ENCODE data around the gene BRINP3. TPM values are rescaled to one million over a fixed set of nuclear protein-coding genes. Genes with fewer than 3 reads are reported as not detected.

Gene BRINP3
- total RNA-seq, 1 experiment from 2014 or later = 0.28 TPM

DNA sequence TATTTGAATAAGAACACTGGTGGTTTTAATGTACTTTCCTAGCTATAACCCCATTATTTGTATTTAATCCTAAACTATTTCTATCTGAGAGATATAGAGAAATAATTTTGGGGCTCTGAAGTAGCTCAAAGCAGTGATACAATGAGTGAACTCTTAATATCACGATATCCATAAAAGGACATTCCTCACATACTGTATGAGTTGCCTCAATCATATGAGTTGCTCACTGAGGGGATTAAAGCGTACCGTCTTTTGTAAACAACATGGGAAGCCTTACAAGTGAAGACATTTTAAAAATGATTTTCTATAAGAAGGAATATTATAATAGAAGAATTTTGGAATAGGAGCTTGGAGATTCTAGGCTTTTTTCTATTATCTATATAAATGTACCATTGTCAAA, 21.5 kb downstream of the BRINP3 start:
- H3K9me3 Mint-ChIP-seq = no peaks in the 10 kb centered on the region
- CTCF ChIA-PET = no interaction called here

DNA sequence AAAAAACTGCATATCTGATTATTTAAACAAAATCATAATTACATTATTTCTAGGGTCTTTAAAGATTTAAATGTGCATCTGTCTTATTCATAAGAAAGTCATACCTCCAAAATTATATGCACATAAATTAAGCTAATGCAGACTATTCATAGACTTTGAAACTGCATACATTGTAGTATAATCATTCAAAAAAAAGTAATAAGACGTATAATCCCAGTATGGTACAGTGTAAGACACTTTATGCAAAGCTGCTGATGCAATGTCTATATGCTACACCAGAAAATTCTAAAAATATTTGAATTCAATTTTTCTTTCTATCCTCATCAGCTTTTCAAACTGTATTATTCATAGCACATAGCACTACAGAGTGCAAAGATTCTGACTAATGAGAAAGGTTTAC, 22.0 kb downstream of the BRINP3 start:
- no peak overlapping the region for H3K27ac Mint-ChIP-seq
- ChIA-PET CTCF (no interaction called here), POLR2A (no interaction called here)
- H3K36me3 Mint-ChIP-seq = no peaks in the 10 kb centered on the region
- no peaks in the 10 kb centered on the region for H3K27me3 Mint-ChIP-seq (ENCODE audit: low read depth)
- H3K4me3 Mint-ChIP-seq = no peak overlapping the region
- no peak for TF ChIP-seq PRRX2 (CRISPR knock-in tag; IDR thresholded peaks at IDR 0.05)
- TF ChIP-seq, protein P1, sequence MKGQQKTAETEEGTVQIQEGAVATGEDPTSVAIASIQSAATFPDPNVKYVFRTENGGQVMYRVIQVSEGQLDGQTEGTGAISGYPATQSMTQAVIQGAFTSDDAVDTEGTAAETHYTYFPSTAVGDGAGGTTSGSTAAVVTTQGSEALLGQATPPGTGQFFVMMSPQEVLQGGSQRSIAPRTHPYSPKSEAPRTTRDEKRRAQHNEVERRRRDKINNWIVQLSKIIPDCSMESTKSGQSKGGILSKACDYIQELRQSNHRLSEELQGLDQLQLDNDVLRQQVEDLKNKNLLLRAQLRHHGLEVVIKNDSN (CRISPR knock-in tag; IDR thresholded peaks at IDR 0.05) = no peak
- TF ChIP-seq, protein P2, sequence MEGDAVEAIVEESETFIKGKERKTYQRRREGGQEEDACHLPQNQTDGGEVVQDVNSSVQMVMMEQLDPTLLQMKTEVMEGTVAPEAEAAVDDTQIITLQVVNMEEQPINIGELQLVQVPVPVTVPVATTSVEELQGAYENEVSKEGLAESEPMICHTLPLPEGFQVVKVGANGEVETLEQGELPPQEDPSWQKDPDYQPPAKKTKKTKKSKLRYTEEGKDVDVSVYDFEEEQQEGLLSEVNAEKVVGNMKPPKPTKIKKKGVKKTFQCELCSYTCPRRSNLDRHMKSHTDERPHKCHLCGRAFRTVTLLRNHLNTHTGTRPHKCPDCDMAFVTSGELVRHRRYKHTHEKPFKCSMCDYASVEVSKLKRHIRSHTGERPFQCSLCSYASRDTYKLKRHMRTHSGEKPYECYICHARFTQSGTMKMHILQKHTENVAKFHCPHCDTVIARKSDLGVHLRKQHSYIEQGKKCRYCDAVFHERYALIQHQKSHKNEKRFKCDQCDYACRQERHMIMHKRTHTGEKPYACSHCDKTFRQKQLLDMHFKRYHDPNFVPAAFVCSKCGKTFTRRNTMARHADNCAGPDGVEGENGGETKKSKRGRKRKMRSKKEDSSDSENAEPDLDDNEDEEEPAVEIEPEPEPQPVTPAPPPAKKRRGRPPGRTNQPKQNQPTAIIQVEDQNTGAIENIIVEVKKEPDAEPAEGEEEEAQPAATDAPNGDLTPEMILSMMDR (IDR thresholded peaks at IDR 0.05) = no peak
- TF ChIP-seq ELF4 (CRISPR knock-in tag; IDR thresholded peaks at IDR 0.05; ENCODE audit: low read depth) = no peak
- no peak for TF ChIP-seq ZNF416 (CRISPR knock-in tag; IDR thresholded peaks at IDR 0.05)
- DNase-seq (ENCODE audit: low spot score) (no peak), ATAC-seq (no peak)
- no peaks in the 10 kb centered on the region for H3K9me3 Mint-ChIP-seq
- H3K4me1 Mint-ChIP-seq = peaks cover 6% of the 10 kb centered on the region; the same call in 1 of the 2 replicates

More for the DNA sequence above, 21.5 kb downstream of the BRINP3 start:
- H3K4me1 Mint-ChIP-seq = peaks cover 6% of the 10 kb centered on the region; the same call in 1 of the 2 replicates
- no peaks in the 10 kb centered on the region for H3K27me3 Mint-ChIP-seq (ENCODE audit: low read depth)
- ATAC-seq (no peak), DNase-seq (ENCODE audit: low spot score) (no peak)
- H3K27ac Mint-ChIP-seq = no peak overlapping the region
- no peak for TF ChIP-seq FOXJ3 (CRISPR knock-in tag; IDR thresholded peaks at IDR 0.05; ENCODE audit: borderline replicate concordance)
- TF ChIP-seq, protein P3, sequence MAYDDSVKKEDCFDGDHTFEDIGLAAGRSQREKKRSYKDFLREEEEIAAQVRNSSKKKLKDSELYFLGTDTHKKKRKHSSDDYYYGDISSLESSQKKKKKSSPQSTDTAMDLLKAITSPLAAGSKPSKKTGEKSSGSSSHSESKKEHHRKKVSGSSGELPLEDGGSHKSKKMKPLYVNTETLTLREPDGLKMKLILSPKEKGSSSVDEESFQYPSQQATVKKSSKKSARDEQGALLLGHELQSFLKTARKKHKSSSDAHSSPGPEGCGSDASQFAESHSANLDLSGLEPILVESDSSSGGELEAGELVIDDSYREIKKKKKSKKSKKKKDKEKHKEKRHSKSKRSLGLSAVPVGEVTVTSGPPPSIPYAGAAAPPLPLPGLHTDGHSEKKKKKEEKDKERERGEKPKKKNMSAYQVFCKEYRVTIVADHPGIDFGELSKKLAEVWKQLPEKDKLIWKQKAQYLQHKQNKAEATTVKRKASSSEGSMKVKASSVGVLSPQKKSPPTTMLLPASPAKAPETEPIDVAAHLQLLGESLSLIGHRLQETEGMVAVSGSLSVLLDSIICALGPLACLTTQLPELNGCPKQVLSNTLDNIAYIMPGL (CRISPR knock-in tag; IDR thresholded peaks at IDR 0.05) = no peak
- no peak for TF ChIP-seq GRHL2 (CRISPR knock-in tag; IDR thresholded peaks at IDR 0.05; ENCODE audit: insufficient replicate concordance, severe bottlenecking)
- TF ChIP-seq, protein P4, sequence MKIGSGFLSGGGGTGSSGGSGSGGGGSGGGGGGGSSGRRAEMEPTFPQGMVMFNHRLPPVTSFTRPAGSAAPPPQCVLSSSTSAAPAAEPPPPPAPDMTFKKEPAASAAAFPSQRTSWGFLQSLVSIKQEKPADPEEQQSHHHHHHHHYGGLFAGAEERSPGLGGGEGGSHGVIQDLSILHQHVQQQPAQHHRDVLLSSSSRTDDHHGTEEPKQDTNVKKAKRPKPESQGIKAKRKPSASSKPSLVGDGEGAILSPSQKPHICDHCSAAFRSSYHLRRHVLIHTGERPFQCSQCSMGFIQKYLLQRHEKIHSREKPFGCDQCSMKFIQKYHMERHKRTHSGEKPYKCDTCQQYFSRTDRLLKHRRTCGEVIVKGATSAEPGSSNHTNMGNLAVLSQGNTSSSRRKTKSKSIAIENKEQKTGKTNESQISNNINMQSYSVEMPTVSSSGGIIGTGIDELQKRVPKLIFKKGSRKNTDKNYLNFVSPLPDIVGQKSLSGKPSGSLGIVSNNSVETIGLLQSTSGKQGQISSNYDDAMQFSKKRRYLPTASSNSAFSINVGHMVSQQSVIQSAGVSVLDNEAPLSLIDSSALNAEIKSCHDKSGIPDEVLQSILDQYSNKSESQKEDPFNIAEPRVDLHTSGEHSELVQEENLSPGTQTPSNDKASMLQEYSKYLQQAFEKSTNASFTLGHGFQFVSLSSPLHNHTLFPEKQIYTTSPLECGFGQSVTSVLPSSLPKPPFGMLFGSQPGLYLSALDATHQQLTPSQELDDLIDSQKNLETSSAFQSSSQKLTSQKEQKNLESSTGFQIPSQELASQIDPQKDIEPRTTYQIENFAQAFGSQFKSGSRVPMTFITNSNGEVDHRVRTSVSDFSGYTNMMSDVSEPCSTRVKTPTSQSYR (CRISPR knock-in tag; IDR thresholded peaks at IDR 0.05) = no peak
- TF ChIP-seq GTF2I (CRISPR knock-in tag; conservative IDR thresholded peaks at IDR 0.05) = no peak
- TF ChIP-seq TEAD1 (CRISPR knock-in tag; IDR thresholded peaks at IDR 0.05) = no peak
- TF ChIP-seq FOXK1 (CRISPR knock-in tag; IDR thresholded peaks at IDR 0.05) = no peak
- no peak for TF ChIP-seq EMX1 (CRISPR knock-in tag; IDR thresholded peaks at IDR 0.05)
- POLR2A ChIA-PET = no interaction called here
- no peak overlapping the region for H3K4me3 Mint-ChIP-seq
- H3K36me3 Mint-ChIP-seq = no peaks in the 10 kb centered on the region

DNA sequence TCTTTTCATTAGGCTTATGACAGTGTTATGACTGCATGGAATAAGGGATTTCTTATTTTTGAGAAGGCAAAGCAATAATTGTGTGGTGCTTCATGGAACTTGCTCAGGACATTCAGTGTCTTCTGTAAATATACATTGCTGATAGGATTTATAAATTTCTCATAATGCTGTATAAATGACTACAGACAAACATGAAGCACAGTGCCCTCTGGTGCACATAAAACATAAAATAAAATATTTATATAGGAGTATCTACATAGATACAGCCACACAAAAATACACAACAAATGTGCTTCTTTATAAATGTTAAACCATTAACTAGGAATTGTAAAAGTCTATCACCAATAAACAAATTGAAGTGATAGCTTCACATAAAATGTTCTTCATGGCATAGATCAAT, 24.1 kb downstream of the BRINP3 start:
- Mint-ChIP-seq H3K27me3 (ENCODE audit: low read depth) (no peaks in the 10 kb centered on the region), H3K4me1 (peaks cover 6% of the 10 kb centered on the region; the same call in 1 of the 2 replicates), H3K9me3 (no peaks in the 10 kb centered on the region), H3K27ac (no peak overlapping the region), H3K4me3 (no peak overlapping the region), H3K36me3 (no peaks in the 10 kb centered on the region)
- ATAC-seq = no peak
- DNase-seq (ENCODE audit: low spot score) = no peak
- ChIA-PET CTCF (no interaction called here), POLR2A (no interaction called here)
- TF ChIP-seq, protein P5, sequence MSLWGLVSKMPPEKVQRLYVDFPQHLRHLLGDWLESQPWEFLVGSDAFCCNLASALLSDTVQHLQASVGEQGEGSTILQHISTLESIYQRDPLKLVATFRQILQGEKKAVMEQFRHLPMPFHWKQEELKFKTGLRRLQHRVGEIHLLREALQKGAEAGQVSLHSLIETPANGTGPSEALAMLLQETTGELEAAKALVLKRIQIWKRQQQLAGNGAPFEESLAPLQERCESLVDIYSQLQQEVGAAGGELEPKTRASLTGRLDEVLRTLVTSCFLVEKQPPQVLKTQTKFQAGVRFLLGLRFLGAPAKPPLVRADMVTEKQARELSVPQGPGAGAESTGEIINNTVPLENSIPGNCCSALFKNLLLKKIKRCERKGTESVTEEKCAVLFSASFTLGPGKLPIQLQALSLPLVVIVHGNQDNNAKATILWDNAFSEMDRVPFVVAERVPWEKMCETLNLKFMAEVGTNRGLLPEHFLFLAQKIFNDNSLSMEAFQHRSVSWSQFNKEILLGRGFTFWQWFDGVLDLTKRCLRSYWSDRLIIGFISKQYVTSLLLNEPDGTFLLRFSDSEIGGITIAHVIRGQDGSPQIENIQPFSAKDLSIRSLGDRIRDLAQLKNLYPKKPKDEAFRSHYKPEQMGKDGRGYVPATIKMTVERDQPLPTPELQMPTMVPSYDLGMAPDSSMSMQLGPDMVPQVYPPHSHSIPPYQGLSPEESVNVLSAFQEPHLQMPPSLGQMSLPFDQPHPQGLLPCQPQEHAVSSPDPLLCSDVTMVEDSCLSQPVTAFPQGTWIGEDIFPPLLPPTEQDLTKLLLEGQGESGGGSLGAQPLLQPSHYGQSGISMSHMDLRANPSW (CRISPR knock-in tag; conservative IDR thresholded peaks at IDR 0.05; ENCODE audit: low read depth) = no peak
- no peak for TF ChIP-seq TCF7 (CRISPR knock-in tag; IDR thresholded peaks at IDR 0.05; ENCODE audit: low read depth)
- TF ChIP-seq, protein P3 (CRISPR knock-in tag; IDR thresholded peaks at IDR 0.05) = no peak
- TF ChIP-seq ZBTB21 (CRISPR knock-in tag; IDR thresholded peaks at IDR 0.05; ENCODE audit: borderline replicate concordance) = no peak
- TF ChIP-seq, protein P6, sequence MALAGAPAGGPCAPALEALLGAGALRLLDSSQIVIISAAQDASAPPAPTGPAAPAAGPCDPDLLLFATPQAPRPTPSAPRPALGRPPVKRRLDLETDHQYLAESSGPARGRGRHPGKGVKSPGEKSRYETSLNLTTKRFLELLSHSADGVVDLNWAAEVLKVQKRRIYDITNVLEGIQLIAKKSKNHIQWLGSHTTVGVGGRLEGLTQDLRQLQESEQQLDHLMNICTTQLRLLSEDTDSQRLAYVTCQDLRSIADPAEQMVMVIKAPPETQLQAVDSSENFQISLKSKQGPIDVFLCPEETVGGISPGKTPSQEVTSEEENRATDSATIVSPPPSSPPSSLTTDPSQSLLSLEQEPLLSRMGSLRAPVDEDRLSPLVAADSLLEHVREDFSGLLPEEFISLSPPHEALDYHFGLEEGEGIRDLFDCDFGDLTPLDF (CRISPR knock-in tag; IDR thresholded peaks at IDR 0.05) = no peak
- no peak for TF ChIP-seq MYBL2 (CRISPR knock-in tag; IDR thresholded peaks at IDR 0.05)

All from WTC11 (cell line).